ENCODE results near the gene PROM1. TPM values are rescaled to one million over a fixed set of nuclear protein-coding genes. Genes with fewer than 3 reads are reported as not detected.

The PROM1 gene
- total RNA-seq, 1 donor from 2014 or later = 65.3 TPM

DNA sequence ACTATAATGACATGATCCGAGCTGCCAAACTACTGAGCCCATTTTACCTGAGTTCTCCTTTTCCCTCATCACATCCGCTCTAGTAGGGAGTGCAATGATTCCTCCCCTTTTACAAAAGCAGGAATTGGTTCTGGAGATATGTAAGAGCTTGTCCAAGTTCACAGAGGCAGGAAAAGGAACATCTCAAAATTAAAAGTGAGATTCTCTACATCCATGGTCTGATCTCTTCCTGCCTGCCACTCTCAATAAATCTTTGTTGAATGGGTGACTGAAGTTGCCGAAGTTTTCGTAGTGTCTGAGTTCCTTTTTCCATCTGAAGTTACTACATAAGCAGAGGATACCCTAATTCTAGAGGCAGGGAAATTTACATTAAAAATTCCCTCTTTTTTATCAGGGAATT, 145.2 kb downstream of the PROM1 start, which contains the start of gene FGFBP1:
Gene FGFBP1, minus strand, starts transcription at position 101 of the 400 bp plus-strand sequence. CDS start 2,108 bp downstream, outside the sequence.
- Mint-ChIP-seq H3K4me1 (no peaks in the 10 kb centered on the region), H3K27ac (ENCODE audit: unreplicated experiment) (no peak within 1 kb of the TSS), H3K4me3 (no peak within 1 kb of the TSS), H3K9me3 (no peaks in the 10 kb centered on the region), H3K27me3 (ENCODE audit: low read depth) (no peaks in the 10 kb centered on the region), H3K36me3 (ENCODE audit: low read depth) (no peaks in the 10 kb centered on the region)
- DNase-seq (ENCODE audit: low read depth, low spot score) = no peak
- no peak for TF ChIP-seq CTCF (conservative IDR thresholded peaks at IDR 0.05)

DNA sequence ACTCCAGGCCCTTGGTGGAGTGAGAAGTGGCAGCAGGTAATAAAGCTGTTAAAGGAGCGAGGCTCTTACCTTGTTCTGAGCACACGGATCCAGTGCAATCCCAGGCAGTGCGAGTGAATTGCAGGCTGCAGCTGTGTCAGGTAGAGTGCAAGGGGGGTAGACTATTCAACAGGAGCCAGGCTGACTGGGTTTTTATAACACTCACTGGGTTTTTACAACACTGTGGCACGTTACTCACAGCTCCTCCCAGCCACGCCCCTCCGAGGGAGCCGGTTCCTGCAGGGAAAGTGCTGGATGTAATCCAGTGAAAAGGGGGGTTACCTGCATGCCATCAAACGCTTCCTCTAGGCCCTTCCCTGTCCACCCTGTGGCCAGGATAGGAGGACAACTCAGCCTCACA, 145.6 kb downstream of the PROM1 start:
- no peak for DNase-seq (ENCODE audit: low read depth, low spot score)
- Mint-ChIP-seq H3K9me3 (no peaks in the 10 kb centered on the region), H3K4me1 (no peaks in the 10 kb centered on the region), H3K36me3 (ENCODE audit: low read depth) (no peaks in the 10 kb centered on the region), H3K4me3 (no peak overlapping the region), H3K27me3 (ENCODE audit: low read depth) (no peaks in the 10 kb centered on the region), H3K27ac (ENCODE audit: unreplicated experiment) (no peak overlapping the region)
- no peak for TF ChIP-seq CTCF (conservative IDR thresholded peaks at IDR 0.05)

DNA sequence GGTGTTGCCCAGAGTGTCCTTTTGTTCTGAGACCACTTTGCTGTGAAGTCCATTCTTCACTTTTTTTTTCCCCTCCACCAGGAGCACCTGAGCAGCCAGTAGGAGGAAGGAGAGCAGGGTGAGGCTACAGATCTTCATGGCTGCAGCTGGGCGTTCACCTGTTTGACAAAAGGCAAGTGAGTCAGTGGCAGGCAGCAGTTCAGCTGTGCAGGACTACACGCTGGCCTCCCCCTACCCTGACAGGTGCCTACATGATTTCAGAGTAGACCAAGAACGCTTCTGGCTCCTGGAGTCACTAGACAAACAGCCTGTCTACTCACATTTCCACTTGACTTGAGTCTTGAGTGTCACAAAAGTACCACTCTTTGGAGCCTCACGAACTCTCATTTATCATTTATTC, 147.3 kb downstream of the PROM1 start:
- peaks cover 5% of the 10 kb centered on the region for H3K9me3 Mint-ChIP-seq
- H3K36me3 Mint-ChIP-seq (ENCODE audit: low read depth) = no peaks in the 10 kb centered on the region
- H3K4me3 Mint-ChIP-seq = no peak overlapping the region
- TF ChIP-seq CTCF (conservative IDR thresholded peaks at IDR 0.05) = no peak
- no peak overlapping the region for H3K27ac Mint-ChIP-seq (ENCODE audit: unreplicated experiment)
- no peak for DNase-seq (ENCODE audit: low read depth, low spot score)
- no peaks in the 10 kb centered on the region for H3K4me1 Mint-ChIP-seq
- no peaks in the 10 kb centered on the region for H3K27me3 Mint-ChIP-seq (ENCODE audit: low read depth)

DNA sequence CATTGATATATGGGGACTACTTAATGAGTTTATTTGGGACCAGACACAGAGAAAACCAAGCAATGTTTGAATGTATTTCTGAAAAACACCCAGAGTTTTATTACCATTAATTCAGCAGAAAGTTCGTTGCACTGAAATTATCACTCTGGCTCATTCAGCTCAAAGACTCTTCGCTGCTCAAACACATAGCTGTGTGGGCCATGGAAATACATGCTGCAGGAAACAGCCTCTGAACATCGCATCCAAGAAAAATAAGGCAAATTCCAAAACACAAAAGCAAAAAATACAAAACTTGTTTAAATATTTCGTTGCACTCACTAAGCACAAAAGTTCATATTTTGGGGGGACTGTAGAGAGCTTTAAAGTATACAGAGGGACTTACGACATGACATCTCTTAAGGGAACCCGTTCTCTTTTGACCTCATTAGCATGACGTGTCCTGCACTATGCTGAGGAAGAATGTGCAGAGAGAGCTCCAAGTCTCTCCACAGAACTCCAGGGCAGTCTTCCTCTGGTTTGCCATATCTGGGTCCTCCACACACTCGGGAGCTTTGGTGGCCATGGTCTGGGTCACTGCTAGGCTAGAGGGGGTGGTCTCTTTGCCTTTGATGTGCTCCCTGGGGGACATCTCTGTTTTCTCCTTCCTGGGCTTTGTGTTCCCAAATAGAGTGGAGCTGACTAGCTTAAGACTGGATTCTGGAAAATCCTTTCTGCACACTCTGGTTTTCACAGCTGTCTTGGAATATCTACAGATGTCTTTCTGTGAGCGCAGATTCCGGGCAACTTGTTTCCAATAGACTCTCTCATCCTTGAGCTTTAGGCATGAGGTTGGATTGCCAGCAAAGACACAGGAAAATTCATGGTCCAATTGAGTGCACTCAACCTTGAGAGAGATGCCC, 148.1 kb downstream of the PROM1 start:
- H3K4me1 Mint-ChIP-seq = no peaks in the 10 kb centered on the region
- no peaks in the 10 kb centered on the region for H3K36me3 Mint-ChIP-seq (ENCODE audit: low read depth)
- TF ChIP-seq CTCF (conservative IDR thresholded peaks at IDR 0.05) = no peak
- no peak overlapping the region for H3K4me3 Mint-ChIP-seq
- no peaks in the 10 kb centered on the region for H3K27me3 Mint-ChIP-seq (ENCODE audit: low read depth)
- H3K9me3 Mint-ChIP-seq = peaks cover 5% of the 10 kb centered on the region
- H3K27ac Mint-ChIP-seq (ENCODE audit: unreplicated experiment) = no peak overlapping the region
- DNase-seq (ENCODE audit: low read depth, low spot score) = no peak

DNA sequence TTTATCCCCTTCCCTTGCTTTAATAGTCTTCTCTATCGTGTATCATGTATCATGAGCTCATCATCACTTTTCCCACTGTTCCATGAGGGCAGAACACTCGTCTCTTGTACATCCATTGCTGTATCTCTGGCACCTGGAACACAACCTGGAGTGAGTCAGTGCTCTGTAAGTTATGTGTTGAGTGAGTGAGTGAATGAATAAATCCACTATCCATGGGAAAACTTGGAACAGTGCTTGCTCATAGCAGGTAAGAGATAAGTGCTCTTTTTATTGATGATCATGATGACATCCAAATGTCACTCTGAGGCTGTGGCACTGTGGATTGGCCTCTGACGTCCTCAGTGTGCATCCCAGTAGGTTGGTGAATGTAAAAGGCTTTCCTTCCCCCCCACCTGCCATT, 149.6 kb downstream of the PROM1 start:
- no peaks in the 10 kb centered on the region for H3K36me3 Mint-ChIP-seq (ENCODE audit: low read depth)
- peaks cover 5% of the 10 kb centered on the region for H3K9me3 Mint-ChIP-seq
- no peak overlapping the region for H3K4me3 Mint-ChIP-seq
- no peaks in the 10 kb centered on the region for H3K27me3 Mint-ChIP-seq (ENCODE audit: low read depth)
- TF ChIP-seq CTCF (conservative IDR thresholded peaks at IDR 0.05) = no peak
- H3K27ac Mint-ChIP-seq (ENCODE audit: unreplicated experiment) = no peak overlapping the region
- H3K4me1 Mint-ChIP-seq = no peaks in the 10 kb centered on the region
- DNase-seq (ENCODE audit: low read depth, low spot score) = no peak

Data from neural crest cell (in vitro differentiated cells).